Activated naive CD8-positive, alpha-beta T cell (primary cell): Measurements from ENCODE around the gene SORL1.
A peak's percentile ranks its signal among the peaks of the same experiment; 100 is the strongest.
"Not testable (repeated sequence)": the region's sequence is repeated elsewhere in the genome, so short reads cannot be mapped to it uniquely, and the experiment has no call there.

Experiments used
- H3K27ac Mint-ChIP-seq: one replicate; pipeline ENCODE4 v1.8.0; 2021; ENCODE audit warnings: mixed read lengths
- H3K27me3 Mint-ChIP-seq: one replicate; pipeline ENCODE4 v1.8.0; 2021; ENCODE audit warnings: mixed read lengths
- H3K36me3 Mint-ChIP-seq: one replicate; pipeline ENCODE4 v1.8.0; 2021; ENCODE audit warnings: mixed read lengths
- H3K4me1 Mint-ChIP-seq: one replicate; pipeline ENCODE4 v1.8.0; 2021; ENCODE audit warnings: low read depth, mixed read lengths
- H3K4me3 Mint-ChIP-seq: one replicate; pipeline ENCODE4 v1.8.0; 2021; ENCODE audit warnings: mild to moderate bottlenecking, mixed read lengths
- H3K9me3 Mint-ChIP-seq: one replicate; pipeline ENCODE4 v1.8.0; 2021; ENCODE audit warnings: low read depth, mixed read lengths

The SORL1 gene, protein sequence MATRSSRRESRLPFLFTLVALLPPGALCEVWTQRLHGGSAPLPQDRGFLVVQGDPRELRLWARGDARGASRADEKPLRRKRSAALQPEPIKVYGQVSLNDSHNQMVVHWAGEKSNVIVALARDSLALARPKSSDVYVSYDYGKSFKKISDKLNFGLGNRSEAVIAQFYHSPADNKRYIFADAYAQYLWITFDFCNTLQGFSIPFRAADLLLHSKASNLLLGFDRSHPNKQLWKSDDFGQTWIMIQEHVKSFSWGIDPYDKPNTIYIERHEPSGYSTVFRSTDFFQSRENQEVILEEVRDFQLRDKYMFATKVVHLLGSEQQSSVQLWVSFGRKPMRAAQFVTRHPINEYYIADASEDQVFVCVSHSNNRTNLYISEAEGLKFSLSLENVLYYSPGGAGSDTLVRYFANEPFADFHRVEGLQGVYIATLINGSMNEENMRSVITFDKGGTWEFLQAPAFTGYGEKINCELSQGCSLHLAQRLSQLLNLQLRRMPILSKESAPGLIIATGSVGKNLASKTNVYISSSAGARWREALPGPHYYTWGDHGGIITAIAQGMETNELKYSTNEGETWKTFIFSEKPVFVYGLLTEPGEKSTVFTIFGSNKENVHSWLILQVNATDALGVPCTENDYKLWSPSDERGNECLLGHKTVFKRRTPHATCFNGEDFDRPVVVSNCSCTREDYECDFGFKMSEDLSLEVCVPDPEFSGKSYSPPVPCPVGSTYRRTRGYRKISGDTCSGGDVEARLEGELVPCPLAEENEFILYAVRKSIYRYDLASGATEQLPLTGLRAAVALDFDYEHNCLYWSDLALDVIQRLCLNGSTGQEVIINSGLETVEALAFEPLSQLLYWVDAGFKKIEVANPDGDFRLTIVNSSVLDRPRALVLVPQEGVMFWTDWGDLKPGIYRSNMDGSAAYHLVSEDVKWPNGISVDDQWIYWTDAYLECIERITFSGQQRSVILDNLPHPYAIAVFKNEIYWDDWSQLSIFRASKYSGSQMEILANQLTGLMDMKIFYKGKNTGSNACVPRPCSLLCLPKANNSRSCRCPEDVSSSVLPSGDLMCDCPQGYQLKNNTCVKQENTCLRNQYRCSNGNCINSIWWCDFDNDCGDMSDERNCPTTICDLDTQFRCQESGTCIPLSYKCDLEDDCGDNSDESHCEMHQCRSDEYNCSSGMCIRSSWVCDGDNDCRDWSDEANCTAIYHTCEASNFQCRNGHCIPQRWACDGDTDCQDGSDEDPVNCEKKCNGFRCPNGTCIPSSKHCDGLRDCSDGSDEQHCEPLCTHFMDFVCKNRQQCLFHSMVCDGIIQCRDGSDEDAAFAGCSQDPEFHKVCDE (N-terminal part only)

DNA sequence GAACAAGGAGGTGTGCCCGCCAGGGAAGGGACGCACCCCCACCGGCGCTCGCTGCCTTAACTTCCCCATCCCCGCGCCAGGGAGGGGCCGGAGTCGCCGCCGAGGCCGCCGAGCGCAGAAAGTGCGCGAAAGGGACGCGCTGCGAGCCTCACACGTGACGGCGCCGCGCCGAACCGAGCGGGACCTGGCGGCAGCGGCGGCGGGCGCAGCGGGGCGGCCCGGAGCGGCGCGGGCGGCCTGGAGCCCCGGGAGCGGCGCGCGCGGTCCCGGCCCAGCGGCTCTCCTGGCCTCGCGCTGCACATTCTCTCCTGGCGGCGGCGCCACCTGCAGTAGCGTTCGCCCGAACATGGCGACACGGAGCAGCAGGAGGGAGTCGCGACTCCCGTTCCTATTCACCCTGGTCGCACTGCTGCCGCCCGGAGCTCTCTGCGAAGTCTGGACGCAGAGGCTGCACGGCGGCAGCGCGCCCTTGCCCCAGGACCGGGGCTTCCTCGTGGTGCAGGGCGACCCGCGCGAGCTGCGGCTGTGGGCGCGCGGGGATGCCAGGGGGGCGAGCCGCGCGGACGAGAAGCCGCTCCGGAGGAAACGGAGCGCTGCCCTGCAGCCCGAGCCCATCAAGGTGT lies at the start of gene SORL1:
Gene SORL1, plus strand, starts transcription at position 329 of the 623 bp plus-strand sequence. Its CDS starts 18 bp downstream, at position 347.
- peak within 1 kb of the TSS; percentile 98 for H3K4me3 Mint-ChIP-seq
- H3K4me1 Mint-ChIP-seq = peaks cover 87% of the 10 kb centered on the region
- H3K36me3 Mint-ChIP-seq = peaks cover 15% of the 10 kb centered on the region
- no peaks in the 10 kb centered on the region for H3K9me3 Mint-ChIP-seq
- H3K27ac Mint-ChIP-seq = peak within 1 kb of the TSS; percentile 99
- no peaks in the 10 kb centered on the region for H3K27me3 Mint-ChIP-seq

DNA sequence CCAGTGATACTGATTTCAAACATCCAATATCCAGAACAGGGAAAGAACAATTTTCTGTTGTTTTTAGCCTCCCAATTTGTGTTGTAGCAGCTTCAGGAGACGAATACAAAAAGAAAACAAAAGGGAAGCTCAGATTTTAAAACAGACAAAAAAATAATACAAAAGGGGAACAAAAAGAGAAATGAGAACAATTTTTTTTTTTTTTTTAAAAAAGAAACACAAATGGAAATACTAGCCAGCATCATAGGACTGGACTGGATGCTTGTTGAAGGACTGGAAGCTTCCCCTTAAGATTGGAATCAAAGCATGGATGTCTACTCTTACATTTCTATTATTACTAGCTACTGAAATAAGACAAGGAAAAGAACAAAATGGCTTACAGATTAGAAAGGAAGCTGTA lies 46.5 kb upstream of the SORL1 start:
- Mint-ChIP-seq H3K36me3 (peaks cover 3% of the 10 kb centered on the region), H3K27me3 (no peaks in the 10 kb centered on the region), H3K4me3 (no peak overlapping the region), H3K9me3 (peaks cover 5% of the 10 kb centered on the region), H3K27ac (no peak overlapping the region), H3K4me1 (peaks cover 2% of the 10 kb centered on the region)

DNA sequence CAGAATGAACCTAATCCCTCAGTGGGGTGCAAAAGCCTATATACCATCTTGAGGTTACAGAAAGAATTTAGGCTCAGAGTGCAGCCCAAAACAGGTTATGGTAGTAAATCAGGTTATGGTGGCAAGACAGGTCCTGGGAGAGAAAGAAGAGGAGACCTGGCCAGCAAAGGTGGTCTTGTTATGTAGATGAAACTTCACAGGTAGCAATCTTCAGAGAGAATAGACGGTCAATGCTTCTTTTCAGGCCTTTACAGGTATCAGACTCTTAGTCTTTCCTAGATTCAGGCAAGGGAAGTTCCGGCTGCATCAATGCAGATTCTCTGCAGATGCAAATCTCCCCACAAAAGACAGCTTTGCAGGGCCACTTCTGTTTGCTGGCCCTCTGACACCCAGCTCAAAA lies 45.8 kb upstream of the SORL1 start:
- Mint-ChIP-seq H3K4me1 (peaks cover 7% of the 10 kb centered on the region), H3K27ac (no peak overlapping the region), H3K9me3 (peaks cover 5% of the 10 kb centered on the region), H3K27me3 (no peaks in the 10 kb centered on the region), H3K4me3 (no peak overlapping the region), H3K36me3 (peaks cover 3% of the 10 kb centered on the region)

DNA sequence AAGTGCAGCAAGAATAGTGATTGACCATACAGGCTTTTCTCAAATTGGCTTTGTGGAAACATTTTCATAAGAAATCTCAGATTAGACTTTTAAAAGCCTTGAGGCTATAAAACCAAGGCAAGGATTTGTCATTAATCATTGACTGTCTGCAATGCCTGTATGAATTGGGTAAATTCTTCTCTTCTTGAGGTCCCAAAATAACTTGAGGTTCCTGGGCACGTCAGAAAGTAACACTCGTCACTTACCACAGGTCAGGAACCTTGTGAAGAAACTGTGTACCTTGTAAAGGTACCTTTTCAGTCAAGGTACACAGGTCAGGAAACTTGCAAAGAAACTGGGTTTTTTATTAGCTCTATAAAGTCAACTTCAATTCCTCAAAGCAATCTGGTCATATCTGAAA lies 43.3 kb upstream of the SORL1 start:
- Mint-ChIP-seq H3K4me1 (peaks cover 15% of the 10 kb centered on the region), H3K36me3 (no peaks in the 10 kb centered on the region), H3K4me3 (no peak overlapping the region), H3K27ac (no peak overlapping the region), H3K27me3 (no peaks in the 10 kb centered on the region), H3K9me3 (no peaks in the 10 kb centered on the region)

DNA sequence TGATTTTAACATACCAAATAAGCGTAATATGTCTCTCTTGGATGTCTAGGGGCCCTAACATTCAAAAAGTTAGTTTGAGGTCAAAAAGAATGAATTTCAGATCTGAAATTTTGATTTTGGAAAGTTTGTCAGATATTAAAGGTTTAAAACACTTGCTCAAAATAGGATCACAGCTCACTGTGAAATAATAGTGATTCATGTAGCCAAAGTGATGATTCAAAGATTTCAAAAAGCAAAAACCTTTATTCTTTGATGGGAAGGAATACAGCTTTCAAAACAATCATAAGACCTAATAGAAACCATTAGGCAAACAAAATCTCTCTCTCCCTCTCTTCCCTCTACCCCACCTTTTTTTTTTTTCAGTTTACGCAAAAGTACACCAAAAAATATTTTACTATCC lies 42.1 kb upstream of the SORL1 start:
- H3K27ac Mint-ChIP-seq, H3K36me3 Mint-ChIP-seq, H3K9me3 Mint-ChIP-seq, H3K4me3 Mint-ChIP-seq, H3K27me3 Mint-ChIP-seq: not testable (repeated sequence)
- peaks cover 18% of the 10 kb centered on the region for H3K4me1 Mint-ChIP-seq

DNA sequence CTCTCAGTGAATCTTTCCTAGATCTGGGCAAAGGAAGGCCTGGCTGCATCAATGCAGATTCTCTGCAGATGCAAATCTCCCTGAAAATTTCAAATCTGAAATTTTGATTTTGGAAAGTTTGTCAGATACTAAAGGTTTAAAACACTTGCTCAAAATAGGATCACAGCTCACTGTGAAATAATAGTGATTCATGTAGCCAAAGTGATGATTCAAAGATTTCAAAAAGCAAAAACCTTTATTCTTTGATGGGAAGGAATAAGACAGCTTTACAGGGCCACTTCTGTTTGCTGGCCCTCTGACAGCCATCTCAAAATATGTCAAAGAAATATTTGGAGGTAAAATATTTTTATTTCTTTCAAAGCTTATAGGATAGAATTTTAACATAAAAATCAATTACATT lies 40.8 kb upstream of the SORL1 start:
- not testable (repeated sequence) for H3K4me3 Mint-ChIP-seq, H3K9me3 Mint-ChIP-seq, H3K27ac Mint-ChIP-seq, H3K27me3 Mint-ChIP-seq, H3K36me3 Mint-ChIP-seq
- H3K4me1 Mint-ChIP-seq = peaks cover 24% of the 10 kb centered on the region

DNA sequence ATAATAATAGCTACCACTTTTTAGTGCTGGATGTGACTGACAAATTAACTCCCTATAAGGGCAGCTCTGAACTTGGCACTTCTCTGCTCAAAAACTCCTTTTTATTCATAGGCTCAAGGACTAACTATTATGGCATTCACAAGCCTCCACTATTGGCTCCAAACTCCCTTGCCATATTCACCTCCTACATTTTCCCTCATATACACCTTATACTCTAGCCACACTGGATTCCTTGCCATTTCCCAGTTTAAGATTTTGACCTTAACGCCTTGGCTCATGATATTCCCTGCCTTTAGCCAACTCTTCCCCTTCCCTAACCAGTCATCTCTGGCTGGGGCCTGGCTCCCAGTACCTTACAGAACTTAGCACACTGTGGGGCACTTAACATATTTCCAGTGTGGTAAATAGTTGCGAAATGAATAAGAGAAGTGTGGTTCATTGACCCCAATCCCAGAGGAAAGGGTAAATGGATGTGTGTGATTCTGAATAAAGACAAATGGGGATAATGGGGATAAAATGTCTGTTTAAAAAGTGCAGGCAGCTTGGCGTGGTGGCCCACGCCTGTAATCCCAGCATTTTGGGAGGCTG lies 40.0 kb upstream of the SORL1 start:
- Mint-ChIP-seq H3K36me3 (no peaks in the 10 kb centered on the region), H3K9me3 (no peaks in the 10 kb centered on the region), H3K27ac (no peak overlapping the region), H3K4me3 (no peak overlapping the region), H3K4me1 (peaks cover 28% of the 10 kb centered on the region), H3K27me3 (no peaks in the 10 kb centered on the region)

DNA sequence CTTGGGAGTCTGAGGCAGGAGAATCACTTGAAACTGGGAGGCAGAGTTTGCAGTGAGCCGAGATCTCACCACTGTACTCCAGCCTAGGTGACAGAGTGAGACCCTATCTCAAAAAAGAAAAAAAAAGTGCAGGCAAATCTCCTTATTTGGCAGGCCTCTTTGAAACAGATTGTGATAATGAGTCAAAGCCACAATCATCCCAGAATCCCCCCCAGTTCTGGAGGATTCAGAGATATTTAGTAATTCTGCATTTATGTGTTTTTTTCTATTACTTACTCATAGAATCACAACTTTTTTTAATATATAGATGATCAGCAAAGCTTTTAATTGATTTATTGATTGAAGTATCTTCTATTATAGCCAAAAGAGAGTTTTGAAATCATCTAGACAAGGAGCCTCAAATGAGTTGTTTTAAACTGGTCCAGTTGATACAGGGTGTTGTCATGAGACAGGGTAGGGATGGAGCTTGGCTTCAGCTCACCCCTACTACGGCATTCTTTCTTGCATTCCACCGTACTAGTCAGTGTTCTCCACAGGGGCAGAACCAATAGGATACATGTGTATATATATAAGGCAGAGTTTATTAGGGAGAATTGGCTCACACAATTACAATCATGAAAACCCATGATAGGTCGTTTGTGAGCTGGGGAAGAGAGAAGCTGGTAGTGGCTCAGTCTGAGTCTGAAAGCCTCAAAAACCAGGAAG lies 39.3 kb upstream of the SORL1 start:
- Mint-ChIP-seq H3K27me3 (no peaks in the 10 kb centered on the region), H3K9me3 (no peaks in the 10 kb centered on the region), H3K4me1 (peaks cover 34% of the 10 kb centered on the region), H3K27ac (no peak overlapping the region), H3K4me3 (no peak overlapping the region), H3K36me3 (no peaks in the 10 kb centered on the region)

DNA sequence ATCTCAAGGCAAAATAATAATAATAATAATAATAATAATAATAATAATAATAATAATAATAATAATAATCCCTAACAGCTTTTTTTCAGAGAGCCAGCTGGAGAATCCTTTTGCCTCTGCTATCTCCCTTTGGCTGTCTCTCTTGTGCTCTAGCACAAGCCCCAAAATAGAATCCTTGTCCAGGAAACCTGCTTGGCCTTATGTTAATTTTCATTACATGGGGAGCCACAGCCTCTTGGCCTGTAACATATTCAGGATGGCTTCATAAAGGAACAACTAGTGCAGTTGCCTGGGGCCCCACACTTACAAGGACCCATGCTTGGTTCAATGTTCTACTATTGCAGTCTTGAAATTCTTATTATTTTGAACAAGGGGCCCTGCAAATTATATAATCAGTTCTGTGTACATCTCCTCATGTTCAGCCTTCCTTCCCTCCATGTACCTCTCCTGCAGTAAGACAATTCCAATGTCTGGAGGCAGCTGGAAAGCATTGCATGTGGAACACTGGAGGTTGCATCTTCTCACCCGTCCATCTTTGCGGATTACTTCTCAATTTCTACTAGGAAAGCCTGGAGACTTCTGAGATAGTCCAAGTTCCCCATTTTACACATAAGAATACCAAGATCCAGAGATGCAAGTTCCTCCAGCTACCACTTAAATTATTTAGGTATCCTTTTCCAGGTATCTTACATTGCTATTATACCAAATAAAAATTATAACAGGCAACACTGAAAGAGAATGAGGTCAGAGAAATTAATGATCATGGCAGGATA lies 37.8 kb upstream of the SORL1 start:
- Mint-ChIP-seq H3K9me3 (no peaks in the 10 kb centered on the region), H3K27ac (no peak overlapping the region), H3K36me3 (no peaks in the 10 kb centered on the region), H3K27me3 (no peaks in the 10 kb centered on the region), H3K4me3 (no peak overlapping the region), H3K4me1 (peaks cover 48% of the 10 kb centered on the region)

DNA sequence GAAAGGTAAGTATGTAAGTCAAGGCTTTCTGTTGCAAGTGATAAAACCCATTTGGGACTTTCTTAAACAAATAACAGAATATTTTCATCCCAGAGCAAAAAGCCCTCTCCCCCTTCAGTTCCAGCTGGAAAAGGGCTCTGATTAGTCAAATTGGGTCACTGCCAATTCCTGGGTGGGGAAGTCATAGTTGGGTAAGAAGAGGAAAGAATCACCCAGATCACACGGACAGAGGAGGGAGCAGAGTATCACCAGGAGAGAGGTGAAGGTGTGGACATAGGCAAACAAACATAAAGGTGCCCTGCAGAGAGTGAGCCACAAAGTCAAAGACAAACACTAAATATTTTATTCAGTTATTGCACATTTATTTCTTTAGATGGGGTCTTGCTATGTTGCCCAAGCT lies 36.3 kb upstream of the SORL1 start:
- peaks cover 58% of the 10 kb centered on the region for H3K4me1 Mint-ChIP-seq

DNA sequence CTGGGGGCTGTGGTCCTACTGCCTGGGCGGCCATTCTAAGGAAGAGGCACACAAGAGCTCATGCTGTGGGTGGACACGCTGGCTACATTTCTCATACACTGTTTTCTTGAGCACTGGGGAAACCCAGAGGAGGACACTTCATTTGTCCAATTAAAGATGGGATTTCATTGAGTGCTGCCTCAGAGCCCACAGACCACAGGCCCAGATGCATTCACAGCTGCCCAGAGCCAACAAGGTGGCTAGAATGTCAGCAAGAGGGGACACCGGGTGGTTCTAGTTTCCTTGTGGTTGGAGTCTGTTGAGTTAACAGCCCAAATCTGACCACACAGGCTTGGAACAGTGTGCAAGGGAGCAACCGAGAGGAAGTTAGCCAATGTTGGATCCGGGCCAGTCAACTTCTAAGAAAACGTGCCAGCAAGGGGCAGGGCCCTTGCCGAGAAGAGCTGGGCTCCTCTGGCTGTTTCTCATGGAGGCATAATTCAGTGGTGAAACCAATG lies 35.0 kb upstream of the SORL1 start:
- Mint-ChIP-seq H3K27ac (peak overlapping the region; percentile 64), H3K4me1 (peaks cover 65% of the 10 kb centered on the region), H3K9me3 (no peaks in the 10 kb centered on the region), H3K4me3 (peak overlapping the region; percentile 28), H3K36me3 (no peaks in the 10 kb centered on the region), H3K27me3 (no peaks in the 10 kb centered on the region)

More for the DNA sequence above, 36.3 kb upstream of the SORL1 start:
- no peaks in the 10 kb centered on the region for H3K36me3 Mint-ChIP-seq
- no peak overlapping the region for H3K27ac Mint-ChIP-seq
- no peak overlapping the region for H3K4me3 Mint-ChIP-seq
- no peaks in the 10 kb centered on the region for H3K27me3 Mint-ChIP-seq
- no peaks in the 10 kb centered on the region for H3K9me3 Mint-ChIP-seq

DNA sequence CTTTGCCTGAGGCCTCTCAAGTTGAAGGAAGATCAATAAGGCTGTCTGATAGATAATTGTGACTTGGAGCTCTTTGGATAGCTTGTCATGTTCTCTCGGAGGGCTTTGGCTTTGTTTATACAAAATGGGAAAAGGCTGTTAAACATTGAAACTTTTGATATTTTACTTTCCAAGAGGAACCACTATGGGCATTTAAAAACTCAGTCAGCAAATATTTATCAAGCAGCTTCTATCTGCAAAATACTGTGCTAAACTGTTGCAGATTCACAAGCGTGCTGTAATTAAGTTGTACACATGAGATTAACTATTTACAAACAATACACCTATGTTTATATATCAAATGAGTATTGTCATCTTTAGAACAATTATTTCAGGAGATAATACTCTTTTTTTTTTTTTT lies 34.5 kb upstream of the SORL1 start:
- Mint-ChIP-seq H3K4me1 (peaks cover 68% of the 10 kb centered on the region), H3K4me3 (peak overlapping the region; percentile 28), H3K27ac (peak overlapping the region; percentile 64), H3K36me3 (no peaks in the 10 kb centered on the region), H3K27me3 (no peaks in the 10 kb centered on the region), H3K9me3 (no peaks in the 10 kb centered on the region)

DNA sequence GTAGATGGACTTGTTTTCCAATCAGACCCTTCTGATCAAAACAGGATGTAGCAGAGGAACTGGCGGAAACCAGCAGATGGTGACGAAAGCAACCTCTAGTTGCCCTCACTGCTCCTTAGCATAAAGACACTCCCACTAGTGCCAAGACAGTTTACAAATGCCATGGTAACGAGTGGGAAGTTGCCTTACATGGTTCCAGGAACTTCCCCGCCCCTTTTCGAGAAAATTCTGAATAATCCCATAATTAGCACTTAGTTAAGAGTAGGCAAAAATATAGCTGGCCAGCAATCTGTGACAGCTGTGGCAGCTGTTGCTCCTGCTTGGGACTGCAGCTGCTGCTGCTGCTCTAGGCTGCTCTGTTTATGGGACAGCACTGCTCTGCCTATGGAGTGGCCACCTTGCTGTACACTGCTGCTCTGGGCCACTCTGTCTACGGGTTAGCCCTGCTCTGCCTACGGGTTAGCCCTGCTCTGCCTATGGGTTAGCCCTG lies 33.4 kb upstream of the SORL1 start:
- peaks cover under 1% of the 10 kb centered on the region for H3K36me3 Mint-ChIP-seq
- H3K4me1 Mint-ChIP-seq = peaks cover 75% of the 10 kb centered on the region
- H3K27me3 Mint-ChIP-seq = no peaks in the 10 kb centered on the region
- peak overlapping the region; percentile 82 for H3K27ac Mint-ChIP-seq
- peak overlapping the region; percentile 35 for H3K4me3 Mint-ChIP-seq
- H3K9me3 Mint-ChIP-seq = peaks cover 1% of the 10 kb centered on the region
